ENCODE results near the gene HTRA3.
"Not testable (repeated sequence)": the region's sequence is repeated elsewhere in the genome, so short reads cannot be mapped to it uniquely, and the experiment has no call there.

Gene HTRA3

DNA sequence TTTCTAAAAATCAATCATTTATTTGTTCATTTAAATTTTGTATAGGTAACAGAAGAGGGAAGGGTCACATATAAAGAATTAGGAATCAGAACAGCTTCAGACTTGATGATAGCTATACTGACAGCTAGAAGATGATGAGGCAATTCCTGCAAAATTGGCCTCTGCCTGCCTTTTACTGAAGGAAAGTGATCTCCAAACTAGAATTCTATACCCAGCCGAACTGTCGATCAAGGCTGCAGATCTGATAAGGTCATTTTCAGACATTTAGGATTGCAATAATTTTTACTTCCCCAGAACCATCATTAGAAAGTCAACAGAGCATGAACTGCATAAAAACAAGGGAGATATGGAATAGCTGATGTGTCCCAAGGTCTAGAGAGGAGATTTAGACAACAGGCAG lies 66.3 kb downstream of the HTRA3 start:
- Histone ChIP-seq H3K4me3 (ENCODE audit: low read depth, low read length) (no peak overlapping the region), H3K36me3 (no peaks in the 10 kb centered on the region), H3K27me3 (ENCODE audit: insufficient read depth, low read depth, severe bottlenecking) (no peaks in the 10 kb centered on the region), H3K9me3 (ENCODE audit: severe bottlenecking) (peaks cover 7% of the 10 kb centered on the region), H3K27ac (no peak overlapping the region)
- TF ChIP-seq, protein P1, sequence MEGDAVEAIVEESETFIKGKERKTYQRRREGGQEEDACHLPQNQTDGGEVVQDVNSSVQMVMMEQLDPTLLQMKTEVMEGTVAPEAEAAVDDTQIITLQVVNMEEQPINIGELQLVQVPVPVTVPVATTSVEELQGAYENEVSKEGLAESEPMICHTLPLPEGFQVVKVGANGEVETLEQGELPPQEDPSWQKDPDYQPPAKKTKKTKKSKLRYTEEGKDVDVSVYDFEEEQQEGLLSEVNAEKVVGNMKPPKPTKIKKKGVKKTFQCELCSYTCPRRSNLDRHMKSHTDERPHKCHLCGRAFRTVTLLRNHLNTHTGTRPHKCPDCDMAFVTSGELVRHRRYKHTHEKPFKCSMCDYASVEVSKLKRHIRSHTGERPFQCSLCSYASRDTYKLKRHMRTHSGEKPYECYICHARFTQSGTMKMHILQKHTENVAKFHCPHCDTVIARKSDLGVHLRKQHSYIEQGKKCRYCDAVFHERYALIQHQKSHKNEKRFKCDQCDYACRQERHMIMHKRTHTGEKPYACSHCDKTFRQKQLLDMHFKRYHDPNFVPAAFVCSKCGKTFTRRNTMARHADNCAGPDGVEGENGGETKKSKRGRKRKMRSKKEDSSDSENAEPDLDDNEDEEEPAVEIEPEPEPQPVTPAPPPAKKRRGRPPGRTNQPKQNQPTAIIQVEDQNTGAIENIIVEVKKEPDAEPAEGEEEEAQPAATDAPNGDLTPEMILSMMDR (IDR thresholded peaks at IDR 0.05; ENCODE audit: low read depth, low read length): no peak
- DNase-seq: no peak

DNA sequence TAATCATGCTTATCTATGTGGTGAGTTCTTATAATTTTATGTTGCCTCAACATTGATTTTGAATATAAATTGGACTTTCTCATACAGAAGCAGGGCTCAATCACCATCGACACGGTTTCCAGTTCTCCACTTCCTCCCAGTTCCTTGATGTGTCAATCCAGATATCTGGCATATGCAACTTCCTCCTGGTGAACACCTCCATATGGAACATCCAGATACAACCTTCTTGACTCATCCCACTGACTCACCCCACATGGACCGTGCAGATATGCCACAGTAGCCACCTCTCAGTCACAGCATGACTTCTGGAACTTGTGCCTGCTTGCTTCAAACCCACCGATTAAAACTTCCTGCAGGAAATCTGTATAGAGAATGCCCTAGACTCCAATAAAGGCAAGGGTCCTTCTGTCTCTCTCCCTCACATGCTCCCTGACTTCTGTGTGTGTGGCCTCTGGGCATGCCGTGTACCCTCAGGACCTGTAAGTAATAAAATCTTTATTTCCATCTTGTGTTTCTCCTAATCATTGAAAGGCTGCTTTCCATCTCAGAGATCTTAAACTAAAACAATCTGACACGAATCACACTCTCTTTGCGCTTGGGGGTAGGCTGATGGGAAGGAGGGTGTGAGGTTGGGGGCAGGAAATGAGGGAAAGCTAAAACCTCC lies 67.0 kb downstream of the HTRA3 start:
- H3K4me3 ChIP-seq (ENCODE audit: low read depth, low read length): no peak overlapping the region
- H3K27ac ChIP-seq: no peak overlapping the region
- H3K27me3 ChIP-seq (ENCODE audit: insufficient read depth, low read depth, severe bottlenecking): no peaks in the 10 kb centered on the region
- peaks cover 7% of the 10 kb centered on the region for H3K9me3 ChIP-seq (ENCODE audit: severe bottlenecking)
- DNase-seq: no peak
- TF ChIP-seq, protein P1 (IDR thresholded peaks at IDR 0.05; ENCODE audit: low read depth, low read length): no peak
- no peaks in the 10 kb centered on the region for H3K36me3 ChIP-seq

DNA sequence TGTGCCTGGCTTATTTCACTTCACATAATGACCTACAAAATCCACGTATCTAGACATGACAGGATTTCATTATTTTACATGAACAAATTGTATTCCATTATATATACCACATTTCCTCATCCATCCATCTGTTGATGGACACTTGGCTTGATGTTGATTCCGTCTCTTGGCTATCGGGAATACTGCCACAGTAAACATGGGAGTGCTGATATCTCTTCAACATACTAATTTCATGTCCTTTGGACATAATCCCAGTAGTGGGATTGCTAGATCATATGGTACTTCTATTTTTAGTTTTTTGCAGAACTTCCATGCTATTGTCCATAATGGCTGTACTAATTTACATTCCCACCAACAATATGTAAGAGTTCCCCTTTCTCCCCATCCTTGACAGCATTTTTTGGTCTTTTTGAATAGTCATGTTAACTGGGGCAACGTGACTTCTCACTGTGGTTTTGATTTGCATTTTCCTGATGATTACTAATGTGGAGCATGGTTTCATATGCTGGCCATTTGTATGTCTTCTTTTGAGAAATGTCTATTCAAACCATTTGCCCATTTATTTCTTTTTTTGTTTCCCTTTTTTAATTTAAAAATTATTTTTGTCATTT lies 68.9 kb downstream of the HTRA3 start:
- Histone ChIP-seq H3K36me3 (no peaks in the 10 kb centered on the region), H3K27me3 (ENCODE audit: insufficient read depth, low read depth, severe bottlenecking) (no peaks in the 10 kb centered on the region), H3K9me3 (ENCODE audit: severe bottlenecking) (peaks cover 9% of the 10 kb centered on the region), H3K27ac (no peak overlapping the region), H3K4me3 (ENCODE audit: low read depth, low read length) (no peak overlapping the region)
- no peak for DNase-seq
- TF ChIP-seq, protein P1 (IDR thresholded peaks at IDR 0.05; ENCODE audit: low read depth, low read length): no peak

DNA sequence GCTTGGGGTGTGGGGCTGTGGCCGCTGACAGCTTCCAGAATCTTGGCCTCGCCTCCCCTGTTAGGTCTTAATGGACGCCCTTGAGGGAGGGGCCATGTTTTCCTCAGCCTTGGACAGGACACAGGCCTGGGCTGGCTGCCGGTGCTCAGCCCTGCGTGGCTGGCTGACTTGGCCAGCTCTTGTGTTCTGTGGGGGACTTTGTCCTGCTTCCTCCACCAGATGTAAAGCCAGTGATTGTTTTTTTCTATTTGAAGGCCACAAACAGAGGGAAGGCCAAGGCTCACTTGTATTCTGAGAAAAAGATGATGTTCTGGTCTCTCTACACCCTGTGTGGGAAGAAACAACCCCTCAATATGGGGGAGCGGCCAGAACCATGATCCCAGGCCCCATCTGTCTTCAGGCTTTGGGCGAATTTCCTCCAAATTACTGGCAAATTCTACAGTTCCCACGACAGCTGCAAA lies 71.3 kb downstream of the HTRA3 start:
- H3K4me3 ChIP-seq (ENCODE audit: low read depth, low read length): no peak overlapping the region
- TF ChIP-seq, protein P1 (IDR thresholded peaks at IDR 0.05; ENCODE audit: low read depth, low read length): no peak
- H3K27me3 ChIP-seq (ENCODE audit: insufficient read depth, low read depth, severe bottlenecking): no peaks in the 10 kb centered on the region
- no peaks in the 10 kb centered on the region for H3K36me3 ChIP-seq
- peaks cover 6% of the 10 kb centered on the region for H3K9me3 ChIP-seq (ENCODE audit: severe bottlenecking)
- DNase-seq: no peak
- H3K27ac ChIP-seq: no peak overlapping the region

DNA sequence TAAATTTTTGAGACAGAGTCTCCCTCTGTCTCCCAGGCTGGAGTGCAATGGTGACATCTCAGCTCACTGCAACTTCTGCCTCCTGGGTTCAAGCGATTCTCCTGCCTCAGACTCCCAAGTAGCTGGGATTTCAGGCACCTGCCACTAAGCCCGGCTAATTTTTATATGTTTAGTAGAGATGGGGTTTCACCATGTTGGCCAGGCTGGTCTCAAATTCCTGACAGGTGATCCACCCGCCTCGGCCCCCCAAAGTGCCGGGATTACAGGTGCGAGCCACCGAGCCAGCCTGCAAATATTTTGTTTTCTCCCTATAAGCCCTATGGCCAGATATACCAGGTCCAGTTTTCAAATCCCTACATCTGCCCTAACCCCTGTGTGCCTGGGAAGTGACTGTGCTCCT lies 71.7 kb downstream of the HTRA3 start:
- H3K27me3 ChIP-seq (ENCODE audit: insufficient read depth, low read depth, severe bottlenecking); DNase-seq; H3K4me3 ChIP-seq (ENCODE audit: low read depth, low read length); H3K27ac ChIP-seq; H3K9me3 ChIP-seq (ENCODE audit: severe bottlenecking); H3K36me3 ChIP-seq: not testable (repeated sequence)

DNA sequence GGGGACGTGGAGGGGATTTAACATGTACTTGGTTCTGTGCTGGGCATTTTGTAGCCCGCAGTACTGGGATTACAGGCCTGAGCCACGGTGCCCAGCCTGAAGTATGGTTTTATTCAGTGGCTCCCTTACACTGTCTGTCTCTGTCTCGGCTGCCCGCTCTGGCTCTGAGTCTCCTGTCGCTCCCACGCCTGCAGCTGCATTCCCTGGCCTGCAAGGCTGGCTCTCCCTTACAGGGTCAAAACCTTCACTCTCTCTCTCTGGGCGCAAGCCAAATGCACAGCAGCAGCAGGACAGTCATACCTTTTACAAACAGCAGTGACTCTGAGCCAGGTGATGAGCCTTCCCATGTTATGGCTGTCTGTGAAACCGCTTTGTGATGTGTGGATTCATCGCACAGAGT lies 72.1 kb downstream of the HTRA3 start:
- no peaks in the 10 kb centered on the region for H3K27me3 ChIP-seq (ENCODE audit: insufficient read depth, low read depth, severe bottlenecking)
- H3K4me3 ChIP-seq (ENCODE audit: low read depth, low read length): no peak overlapping the region
- H3K9me3 ChIP-seq (ENCODE audit: severe bottlenecking): peaks cover 3% of the 10 kb centered on the region
- H3K27ac ChIP-seq: no peak overlapping the region
- DNase-seq: no peak
- TF ChIP-seq, protein P1 (IDR thresholded peaks at IDR 0.05; ENCODE audit: low read depth, low read length): no peak
- H3K36me3 ChIP-seq: no peaks in the 10 kb centered on the region
